Measurements from ENCODE around the gene PURB. TPM values are rescaled to one million over a fixed set of nuclear protein-coding genes. Genes with fewer than 3 reads are reported as not detected.

PURB gene
- 5.2 and 6.3 TPM in 2 replicates for polyA plus RNA-seq

GRCh38 chr7:44885394-44886317 is at the start of gene PURB:
Gene PURB (minus strand): TSS chr7:44885530. CDS start chr7:44885348, 182 bp downstream.

GRCh38 chr7:44847920-44848634 is 37.3 kb downstream of the PURB start, which contains the start of gene H2AZ2:
Gene H2AZ2 (minus strand): TSS chr7:44848087. CDS start chr7:44847971, 116 bp downstream.

Other genes with a start within 250 kb of the PURB start
- gene ZMIZ2, start 136.7 kb downstream of the PURB start, polyA plus RNA-seq = 0.39 and 0.80 TPM in 2 replicates
- 2,218 and 2,577 TPM in 2 replicates for gene PPIA, start 88.8 kb downstream of the PURB start, polyA plus RNA-seq
- 30.1 and 32.7 TPM in 2 replicates for gene H2AZ2, start 37.4 kb downstream of the PURB start, polyA plus RNA-seq
- gene MYO1G, start 93.5 kb upstream of the PURB start, polyA plus RNA-seq = 0.31 TPM in 1 of 2 replicates, not detected in the other
- gene CCM2, start 114.7 kb upstream of the PURB start, polyA plus RNA-seq = 1.1 and 2.2 TPM in 2 replicates
- 1.7 and 4.8 TPM in 2 replicates for gene NACAD, start 203.4 kb upstream of the PURB start, polyA plus RNA-seq
- 16.6 and 18.6 TPM in 2 replicates for gene TBRG4, start 226.2 kb upstream of the PURB start, polyA plus RNA-seq

Data from Purkinje cell (primary cell).